Activated CD4-positive, alpha-beta T cell treated with anti-CD3 and anti-CD28 coated beads for 48 hours (primary cell): ENCODE measurements around the gene TGFBR3.

Experiments used
- DNase-seq: peaks from one replicate; pipeline ENCODE4 v3.0.0-alpha.2; 2020

TGFBR3 gene

DNA sequence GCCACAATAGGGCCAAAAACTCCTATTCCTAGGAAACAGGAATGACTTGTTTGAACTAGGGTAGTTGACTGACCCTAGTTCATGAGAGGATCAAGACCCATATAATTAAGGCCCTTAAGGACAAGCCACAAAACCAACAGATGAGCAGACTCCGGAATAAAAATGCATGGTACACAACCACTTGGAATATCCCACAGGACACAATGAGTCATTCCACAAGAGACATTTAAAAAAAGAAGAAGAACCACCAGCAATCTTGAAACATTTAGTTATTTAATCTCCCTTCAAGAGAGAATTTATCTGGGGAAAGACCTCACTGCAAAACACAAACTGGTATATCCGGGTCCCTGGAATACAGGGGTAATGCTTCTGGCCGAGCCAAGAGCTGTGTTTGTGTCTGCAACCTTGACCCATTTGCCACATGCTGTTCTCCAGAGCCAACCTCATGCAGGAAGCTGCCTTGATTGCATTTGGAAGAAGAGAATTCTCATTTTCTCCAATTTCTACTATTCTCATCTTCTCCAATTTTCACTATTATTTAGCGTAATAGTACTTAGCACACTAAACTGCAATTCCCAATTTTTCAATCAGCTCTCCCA, 135.5 kb downstream of the TGFBR3 start:
- DNase-seq: no peak

DNA sequence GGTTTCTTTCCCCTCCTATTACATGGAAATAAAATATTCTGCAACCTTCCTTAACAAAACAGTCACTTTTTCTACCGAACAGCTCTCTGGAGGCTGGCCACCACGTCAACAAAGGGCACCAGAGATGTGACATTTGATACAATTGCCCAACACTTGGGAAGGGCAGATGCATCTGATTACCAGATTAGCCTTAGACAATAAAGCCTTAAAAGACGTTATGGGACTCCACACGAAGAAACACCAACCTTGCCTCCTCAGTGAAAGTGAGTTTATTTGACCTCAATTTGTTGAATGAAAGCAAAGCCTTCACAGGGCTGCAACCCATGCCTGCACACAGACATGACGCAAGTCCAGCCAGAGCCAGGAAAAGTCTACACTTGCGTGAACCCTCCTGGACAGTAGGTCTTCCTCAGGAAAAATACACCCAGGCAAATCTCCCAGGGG, 136.1 kb downstream of the TGFBR3 start:
- DNase-seq: no peak

DNA sequence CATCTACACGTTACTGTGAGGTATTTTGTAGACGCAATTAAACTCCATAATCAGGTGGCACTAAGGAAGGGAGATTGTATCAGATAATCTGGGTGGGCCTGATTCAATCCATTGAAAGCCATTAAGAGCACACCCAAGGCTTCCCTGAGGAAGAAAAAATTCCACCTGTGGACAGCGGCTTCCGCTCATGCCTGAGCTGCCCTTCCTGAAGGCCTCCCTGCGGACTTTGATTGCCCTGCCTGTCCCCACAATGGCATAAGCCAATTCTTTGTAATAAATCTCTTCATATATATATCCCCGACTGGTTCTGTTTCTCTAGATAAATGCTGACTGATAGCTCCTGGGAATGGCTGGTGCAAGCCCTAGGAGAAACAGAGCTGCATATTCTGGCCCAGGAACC, 138.3 kb downstream of the TGFBR3 start:
- DNase-seq: no peak

DNA sequence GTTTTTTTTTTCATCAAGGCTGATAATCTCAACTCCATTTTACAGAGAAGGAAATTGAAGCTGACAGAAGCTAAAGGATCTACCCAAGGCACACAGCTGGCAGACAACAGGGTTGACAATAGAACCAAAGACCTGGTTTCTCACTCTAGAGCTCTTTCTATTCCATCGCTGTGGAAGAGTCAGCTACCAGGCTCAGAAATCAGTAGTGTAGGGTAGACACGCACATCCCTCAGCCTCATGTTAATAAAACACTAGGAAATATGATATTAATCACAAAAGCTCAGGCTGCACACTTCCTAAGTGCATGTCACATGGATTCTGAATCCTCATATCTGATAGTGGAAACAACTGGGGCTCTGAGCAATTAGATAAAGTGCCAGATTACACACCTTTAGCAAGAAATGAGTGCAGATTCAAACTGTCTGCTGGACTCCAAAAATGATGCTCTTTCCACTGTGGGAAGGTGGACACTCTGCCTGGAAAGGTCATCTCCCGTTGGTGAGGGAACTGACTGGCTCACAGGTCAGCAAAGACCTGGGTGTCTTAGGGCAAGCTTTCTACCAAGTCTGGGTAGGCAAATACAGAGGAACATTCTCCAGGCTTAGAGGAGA, 139.1 kb downstream of the TGFBR3 start:
- no peak for DNase-seq

DNA sequence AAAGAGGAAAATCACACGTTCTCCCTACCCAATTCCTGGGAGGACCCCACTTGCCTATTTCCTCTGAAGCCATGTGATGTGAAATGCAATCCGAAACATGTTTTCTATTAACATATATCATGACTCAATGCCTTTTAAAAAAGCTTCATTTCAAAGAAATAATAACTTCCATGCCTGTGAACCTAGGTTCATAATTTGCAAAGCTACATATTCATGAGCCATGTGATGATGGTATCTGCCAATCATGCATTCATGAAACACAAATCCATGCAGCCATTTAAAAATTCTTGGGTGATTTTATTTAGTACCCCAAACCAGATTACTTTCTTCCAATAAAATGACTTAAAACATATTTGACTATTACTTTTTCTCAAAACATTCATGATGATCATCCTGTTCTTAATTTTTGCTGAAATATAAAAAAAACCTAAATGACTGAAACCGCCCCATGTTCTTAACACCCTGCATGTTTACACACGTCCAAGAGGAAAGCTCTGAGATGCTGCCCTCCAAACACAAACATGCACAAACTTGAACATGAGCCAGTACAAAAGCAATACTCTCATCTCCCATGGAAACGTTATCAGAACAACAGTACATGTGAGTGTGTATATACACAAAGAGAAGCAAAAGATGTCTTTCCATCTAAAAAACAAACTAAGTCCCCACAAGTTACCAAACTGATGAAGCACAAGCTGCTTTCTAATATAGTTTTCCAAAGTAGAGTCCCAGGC, 140.1 kb downstream of the TGFBR3 start:
- DNase-seq: no peak

DNA sequence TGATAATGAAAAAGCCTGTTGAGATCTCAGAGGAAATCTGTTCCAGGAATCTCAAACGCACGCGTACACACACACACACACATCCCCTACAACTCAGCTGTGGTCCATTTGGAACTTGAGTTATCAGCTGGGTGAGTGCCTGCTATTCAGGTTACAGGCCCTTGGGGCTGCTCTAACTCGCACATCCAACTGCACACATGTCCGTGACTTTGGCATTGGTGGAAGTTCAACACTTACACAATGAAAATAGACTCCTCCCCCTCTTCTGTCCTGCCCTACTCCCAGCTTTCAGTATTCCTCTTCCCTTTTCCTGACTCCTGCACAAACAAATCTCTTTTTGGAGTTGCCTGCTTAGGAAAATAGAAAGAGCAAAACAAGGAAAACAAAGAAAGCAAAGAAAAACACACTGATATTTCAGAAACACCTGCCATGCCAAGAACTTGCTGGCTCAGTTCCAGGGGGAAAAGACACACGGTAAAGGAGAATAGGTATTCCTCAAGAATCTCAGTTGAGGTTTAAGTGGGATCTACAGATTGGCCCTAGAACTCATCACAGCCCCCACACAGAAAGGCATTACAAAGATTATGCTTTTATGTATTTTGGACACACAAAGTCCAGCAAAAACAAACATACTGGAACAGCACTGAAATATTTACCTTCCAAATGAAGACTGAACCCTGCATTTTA, 140.9 kb downstream of the TGFBR3 start:
- DNase-seq: no peak

DNA sequence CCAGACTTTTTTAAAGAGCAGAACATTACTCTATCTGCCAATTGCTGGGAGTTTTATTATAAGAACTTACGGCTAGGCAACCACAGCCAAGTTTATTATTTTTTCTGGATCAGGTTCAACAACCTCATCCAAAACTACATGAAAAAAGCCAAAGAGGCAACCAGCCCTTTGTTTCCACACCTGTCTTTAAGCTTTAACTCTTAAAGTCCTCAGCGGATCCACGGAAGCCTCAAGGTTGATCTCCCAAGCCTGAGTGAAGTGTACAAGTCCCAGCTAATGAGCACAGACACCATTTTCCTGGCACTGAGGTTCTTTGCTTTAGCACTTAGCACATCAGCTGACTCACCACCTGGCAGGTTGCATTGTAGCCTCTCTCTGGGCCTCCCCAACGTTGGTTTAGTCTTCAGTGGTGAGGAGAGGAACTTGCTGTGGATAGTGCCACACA, 143.1 kb downstream of the TGFBR3 start:
- no peak for DNase-seq

DNA sequence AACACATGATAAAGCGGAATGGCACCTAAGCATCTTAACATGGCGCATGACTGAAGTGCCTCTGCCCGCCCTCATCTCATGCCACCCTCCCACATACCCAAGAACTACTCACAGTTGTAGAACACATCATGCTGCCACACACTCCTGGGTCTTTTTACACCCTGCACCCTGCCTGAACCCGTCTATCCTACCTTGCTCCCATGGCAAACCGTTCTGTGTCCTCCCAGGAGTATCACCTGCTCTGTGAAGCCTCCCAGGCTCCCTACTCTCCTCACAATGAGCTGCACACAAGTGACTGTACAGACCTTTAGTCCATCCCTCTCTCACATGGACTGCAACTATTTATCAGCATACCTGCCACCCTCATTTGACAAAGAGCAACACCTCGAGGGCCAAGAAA, 144.0 kb downstream of the TGFBR3 start:
- no peak for DNase-seq

DNA sequence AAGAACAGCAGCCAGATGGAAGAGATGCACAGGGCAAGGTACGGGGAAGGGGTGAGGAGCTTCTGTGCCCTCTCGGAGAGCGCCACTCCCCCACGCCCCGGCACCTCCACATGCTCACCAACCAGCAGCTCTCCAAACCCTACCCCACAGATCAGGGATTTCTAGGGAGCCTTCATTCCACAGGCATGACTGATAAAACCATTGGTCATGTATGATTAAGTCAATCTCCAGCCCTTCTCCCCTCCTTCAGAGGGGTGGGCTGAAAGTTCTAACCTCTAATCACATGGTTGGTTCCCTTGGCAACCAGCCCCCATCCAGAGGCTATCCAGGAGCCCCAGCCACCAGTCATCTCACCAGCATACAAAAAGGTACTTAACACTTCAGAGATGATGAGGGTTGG, 144.7 kb downstream of the TGFBR3 start:
- no peak for DNase-seq

DNA sequence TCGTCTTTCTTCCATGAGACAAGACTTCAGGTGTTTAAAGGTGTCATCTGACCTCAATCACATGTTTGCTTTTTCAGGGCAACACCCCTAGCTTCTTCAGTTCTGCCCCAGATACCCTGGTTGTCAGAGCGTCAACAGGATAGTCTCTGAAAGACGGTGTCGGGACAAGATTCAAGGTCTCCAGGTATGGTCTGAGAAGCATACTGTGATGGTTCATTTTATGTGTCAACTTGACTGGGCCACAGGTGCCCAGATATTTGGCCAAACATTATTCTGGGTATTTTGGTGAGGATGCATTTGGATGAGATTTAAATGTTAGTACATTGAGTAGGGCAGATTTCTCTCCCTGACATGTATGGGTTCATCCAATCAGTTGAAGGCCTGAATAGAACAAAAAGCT, 148.3 kb downstream of the TGFBR3 start:
- DNase-seq: no peak

DNA sequence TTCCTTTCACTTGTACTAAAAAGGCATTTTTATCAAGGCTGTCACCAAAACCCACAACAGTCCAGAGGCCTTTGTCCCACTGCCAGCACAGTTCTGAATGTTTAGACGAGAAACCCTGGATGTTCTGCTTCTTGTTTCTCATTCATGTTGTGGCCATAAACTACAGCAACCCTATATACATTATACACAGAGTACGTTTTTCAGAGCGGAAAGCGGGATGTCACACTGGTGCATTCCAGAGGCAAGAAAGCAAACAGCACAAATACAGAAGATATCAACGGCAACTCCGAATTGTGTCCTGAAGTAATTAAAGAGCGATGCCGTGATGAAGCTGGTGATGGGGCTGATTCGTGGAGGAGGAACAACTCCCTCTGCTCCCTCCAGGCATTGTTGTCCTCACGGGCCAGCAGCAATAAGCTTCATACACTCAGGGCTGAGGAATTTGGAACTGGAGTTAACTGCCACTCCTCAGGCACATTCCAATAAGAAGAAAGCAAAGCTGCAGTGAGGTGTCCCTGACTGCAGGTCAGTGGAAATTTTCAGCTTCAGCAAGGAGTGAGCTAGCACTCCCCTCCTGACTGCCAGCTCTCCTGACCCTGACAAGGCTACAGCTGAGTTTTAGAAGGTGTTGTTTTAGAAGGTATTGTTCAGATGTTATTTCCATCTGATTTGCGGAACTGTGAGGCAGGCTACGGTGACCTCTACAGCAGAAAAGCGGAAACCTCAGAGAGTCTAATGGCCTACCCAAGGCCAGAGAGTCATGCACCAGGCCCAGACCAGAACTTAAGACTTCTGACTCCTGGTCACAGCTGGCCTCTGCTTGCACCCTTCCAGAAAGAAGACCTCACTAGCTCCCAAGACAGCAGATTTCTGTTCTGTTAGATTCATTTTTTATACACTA, 149.0 kb downstream of the TGFBR3 start:
- DNase-seq: no peak

DNA sequence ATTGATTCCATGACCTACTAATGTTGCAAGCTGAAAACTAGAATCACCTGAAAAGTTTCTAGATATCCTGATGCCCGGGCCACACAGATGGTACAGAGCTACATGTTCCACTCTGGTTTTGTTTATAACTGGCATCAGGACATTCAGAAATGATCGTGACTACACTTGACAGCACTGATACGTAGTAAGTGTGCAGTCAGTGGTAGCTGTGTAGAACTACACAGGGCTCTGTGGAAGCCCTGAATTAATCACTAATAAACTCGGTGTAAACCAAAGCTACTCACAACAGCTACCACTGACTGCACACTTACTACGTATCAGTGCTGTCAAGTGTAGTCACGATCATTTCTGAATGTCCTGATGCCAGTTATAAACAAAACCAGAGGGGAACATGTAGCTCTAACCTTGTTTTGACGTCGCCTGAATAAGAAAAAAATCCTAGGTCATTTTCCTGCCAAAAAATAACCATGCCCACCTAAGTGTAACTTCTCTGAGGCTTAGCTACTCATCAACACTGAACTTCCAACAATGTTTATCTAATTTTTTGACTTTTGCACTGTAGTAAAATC, 149.7 kb downstream of the TGFBR3 start:
- no peak for DNase-seq

DNA sequence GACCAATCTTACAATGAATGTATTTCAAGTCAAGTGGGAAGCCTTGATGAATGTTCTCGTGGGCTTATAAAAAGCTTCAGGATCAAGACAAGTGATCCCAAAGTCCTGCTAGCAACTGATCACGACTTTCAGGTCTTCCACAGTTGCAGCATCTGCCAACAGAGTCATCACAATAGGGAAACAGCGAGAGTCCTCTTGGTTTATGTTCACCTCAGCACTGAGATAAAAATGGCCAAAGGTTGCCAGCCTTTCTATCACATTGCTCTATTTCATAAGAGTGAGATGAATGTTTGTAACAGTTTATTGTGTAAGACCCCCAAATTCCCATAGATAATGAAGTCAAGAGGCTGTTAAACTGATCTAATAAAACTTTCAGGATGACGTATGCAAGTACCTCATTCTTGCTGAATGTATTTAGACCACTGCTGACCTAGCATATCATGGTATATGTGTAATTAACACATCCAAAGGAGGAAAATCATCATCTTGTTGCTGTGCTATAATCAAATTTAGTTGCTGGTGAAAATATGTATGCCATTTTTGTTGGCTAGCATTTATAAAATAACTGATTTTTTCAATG, 150.6 kb downstream of the TGFBR3 start:
- no peak for DNase-seq

DNA sequence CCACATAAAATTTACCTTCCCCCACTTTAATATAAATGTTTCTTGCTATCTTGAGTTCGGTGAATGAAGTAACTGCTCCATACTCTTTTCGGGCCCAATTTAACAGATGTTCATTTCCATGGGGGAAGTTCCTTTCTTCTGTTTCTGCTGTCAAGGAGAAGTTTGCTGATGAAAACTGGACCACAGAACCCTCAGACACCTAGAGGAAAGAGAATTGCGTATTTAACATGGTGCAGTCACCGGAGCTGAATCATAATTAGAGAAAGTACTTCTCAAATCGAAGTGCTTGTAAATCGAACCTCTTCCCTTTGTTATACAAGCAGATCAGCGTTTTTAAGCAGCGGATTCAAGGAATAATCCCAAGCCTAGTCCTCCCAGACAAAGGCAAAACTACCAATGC, 151.2 kb downstream of the TGFBR3 start:
- no peak for DNase-seq

DNA sequence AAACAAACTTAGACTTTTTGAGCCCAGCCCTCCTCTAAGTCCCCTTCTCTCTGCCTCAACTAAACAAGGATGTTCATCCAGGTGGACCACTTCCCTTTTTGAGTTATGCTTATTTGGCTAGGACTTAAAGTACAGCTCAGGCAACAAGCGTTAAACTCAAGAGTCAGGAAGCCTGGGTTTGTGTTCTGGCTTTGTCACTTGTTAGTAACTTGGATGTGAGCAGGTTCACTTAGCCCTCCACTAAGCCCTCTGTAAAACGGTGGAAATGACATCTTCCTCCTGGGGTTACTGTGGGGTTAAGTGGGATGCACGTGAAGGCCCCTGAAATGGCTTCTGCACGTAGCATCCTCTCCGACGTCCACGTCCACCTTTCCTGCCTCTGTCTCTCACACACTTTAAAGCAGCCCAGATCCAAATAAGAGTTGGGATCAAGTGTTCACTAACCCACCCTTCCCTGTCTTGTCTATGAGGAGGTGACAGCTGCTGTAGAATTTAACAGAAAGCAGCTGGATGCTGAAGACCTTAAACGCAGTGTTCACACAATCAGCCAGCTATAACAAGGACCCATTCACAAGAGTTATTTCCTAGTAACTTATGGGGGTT, 152.7 kb downstream of the TGFBR3 start:
- DNase-seq: no peak

DNA sequence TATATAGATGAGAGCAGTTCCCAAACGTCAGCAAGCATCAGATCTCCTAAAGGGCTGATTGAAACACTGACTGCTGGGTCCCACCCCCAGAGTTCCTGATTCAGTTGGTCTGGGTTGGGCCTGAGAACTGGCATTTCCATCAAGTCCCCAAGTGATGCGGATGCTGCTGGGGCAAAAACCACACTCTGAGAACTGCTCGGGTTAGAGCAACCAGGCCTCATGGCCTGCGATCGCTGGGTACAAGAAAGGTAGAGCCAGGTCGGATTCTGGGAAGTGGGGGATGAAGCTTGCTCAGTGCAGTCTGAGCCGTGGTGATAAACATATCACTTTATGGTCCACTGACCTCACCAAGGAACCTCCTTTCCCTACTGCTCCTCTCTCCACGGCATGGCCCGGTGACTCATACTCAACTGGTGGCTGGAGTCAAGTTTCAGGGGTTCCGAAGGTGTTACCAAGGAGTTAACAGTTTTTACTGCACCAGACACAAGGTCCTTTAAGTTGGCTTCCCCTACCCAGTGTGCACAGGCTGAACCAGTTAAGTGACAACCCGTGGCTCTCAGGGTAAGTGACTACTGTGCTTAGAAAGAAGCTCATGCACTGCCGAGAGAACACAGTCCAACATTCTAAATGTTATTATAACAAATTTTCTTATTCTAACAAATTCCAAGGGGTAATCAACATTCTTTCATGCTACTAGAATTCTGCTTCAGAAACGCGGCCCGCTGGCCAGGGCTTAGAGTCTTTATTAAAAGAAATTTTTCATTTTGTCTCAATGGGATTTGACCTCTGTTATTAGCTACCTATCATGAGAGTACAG, 153.5 kb downstream of the TGFBR3 start:
- peak; percentile 60 for DNase-seq

DNA sequence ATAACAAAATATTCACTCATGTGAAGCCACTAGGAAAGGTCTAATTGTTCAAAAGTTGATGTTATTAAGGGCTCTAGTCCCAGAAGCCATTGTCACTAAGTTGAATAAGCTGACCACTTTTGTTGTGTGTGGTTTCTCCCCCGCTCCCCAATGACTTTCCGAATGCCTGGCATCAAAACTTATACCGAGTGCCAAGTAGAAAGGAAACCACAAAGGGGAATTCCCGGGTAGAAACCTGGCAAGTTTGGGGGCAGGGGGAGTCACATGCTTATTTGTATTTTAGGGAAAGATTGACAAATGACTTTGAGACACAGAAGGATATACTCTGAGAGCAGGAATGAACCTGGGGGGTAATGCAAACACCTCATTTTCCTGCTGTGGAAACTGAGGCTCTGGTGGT, 154.1 kb downstream of the TGFBR3 start:
- peak; percentile 74 for DNase-seq

DNA sequence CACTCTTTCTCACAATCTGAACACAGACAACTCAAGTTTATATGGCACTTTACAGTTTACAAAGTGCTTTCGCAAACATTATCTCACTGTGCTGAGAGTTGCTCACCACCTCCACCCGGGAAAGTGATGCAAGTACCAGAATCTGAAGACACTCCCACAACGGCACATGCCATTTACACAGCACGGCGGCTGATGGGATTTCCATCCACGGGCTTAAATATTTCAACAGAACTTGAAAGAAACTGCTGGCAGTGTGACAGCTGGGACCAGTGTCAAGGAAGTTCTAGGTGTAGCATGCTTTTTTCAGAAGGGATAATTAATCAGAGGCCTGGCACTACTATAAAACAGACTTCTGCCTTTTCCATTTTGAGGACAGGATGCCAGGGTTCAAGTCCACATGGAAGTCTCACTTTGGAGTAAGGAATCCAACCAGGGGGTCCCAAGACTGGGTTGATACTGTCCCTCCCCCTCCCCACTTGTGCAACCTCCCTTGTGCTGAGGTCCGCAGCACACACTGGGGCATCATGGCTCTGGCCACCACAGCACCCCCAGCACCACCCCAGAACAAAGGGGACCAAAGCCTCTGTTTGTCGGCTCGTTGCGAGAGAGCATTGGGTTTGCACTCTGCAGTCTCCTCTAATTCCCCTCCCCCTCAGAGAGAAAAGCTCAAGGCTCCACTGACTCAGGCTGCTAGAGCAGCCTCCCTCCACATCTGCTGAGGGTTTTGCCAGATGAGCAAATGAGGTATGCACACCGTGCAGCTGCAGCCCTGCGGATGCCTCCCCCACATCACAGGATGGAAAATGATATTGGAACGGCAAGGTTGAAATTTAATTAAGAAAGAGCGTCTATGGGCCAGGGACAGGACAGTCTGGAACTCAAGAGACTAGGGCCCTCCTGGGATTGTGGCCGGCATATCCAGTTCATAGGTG, 154.9 kb downstream of the TGFBR3 start:
- DNase-seq: peak; percentile 66

DNA sequence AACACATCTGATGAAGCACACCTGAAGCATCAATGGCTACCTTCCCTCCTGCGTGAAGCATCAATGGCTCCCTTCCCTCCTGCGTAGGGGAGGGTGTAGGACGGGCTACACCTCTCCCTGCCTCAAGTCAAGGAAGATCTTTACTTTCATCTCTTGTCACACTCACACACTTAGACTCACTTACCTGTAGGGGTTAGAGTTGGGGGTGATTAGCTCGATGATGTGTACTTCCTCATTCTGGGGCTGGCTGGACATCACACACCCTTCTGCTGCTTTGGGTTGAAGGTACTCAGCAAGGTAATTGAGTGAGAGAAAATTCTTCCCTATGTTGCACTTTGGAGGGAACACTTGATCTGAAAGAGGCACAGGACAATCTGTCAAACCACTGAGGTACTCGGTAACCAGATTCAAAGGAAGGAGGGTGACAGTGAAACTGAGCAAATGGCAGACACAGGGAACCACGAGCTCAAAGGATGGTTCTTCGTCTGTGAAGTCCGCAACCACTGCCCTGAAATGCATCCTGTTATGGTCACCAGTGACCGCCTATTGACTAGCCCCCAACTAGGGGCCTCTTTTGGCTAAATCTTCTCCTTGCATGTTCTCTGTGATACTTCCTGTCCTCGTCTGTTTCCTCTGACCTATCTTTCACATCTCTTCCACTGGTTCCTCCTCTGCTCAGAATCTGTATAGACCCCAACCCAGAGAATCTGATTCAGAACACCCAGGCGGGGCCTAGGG, 156.2 kb downstream of the TGFBR3 start:
- DNase-seq: no peak
